ENCODE data around the gene EEF1A2.

EEF1A2 gene

DNA sequence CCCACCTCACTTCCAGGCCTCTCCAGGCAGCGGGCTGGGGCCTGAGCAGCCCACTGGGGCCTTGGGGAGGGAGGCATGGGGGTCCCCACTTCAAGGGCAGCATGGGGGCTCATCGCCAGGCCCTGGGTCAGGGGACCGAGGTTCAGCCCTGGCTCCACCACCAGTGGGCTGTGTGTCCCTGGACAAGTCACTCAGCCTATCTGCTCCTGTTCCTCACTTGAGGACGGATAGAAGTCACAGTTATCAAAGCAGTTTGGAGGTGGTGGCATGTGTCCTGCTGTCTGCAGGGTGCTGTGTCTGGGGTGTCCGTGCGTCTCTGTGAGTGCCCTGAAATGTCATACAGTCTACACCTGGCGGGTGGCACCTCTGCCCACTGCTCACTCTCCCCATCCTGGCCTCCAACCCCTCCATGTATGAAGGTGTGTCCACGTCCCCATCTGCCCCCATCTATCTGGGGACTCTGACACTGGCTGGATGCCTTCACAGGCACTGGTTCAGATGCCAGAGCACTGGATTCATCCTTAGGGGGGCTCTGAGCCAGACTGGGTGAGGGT lies 3.6 kb downstream of the EEF1A2 start:
- H3K27ac Mint-ChIP-seq, result no peak overlapping the region
- no peaks in the 10 kb centered on the region for H3K36me3 Mint-ChIP-seq
- ATAC-seq (replicated peaks), result no peak
- H3K4me1 Mint-ChIP-seq, result peaks cover 7 to 20% of the 10 kb centered on the region in 2 donors
- peaks cover 8 to 11% of the 10 kb centered on the region in 2 donors for H3K9me3 Mint-ChIP-seq
- no peak overlapping the region for H3K4me3 Mint-ChIP-seq
- peaks cover 28 to 48% of the 10 kb centered on the region in 2 donors for H3K27me3 Mint-ChIP-seq
- DNase-seq, result no peak

DNA sequence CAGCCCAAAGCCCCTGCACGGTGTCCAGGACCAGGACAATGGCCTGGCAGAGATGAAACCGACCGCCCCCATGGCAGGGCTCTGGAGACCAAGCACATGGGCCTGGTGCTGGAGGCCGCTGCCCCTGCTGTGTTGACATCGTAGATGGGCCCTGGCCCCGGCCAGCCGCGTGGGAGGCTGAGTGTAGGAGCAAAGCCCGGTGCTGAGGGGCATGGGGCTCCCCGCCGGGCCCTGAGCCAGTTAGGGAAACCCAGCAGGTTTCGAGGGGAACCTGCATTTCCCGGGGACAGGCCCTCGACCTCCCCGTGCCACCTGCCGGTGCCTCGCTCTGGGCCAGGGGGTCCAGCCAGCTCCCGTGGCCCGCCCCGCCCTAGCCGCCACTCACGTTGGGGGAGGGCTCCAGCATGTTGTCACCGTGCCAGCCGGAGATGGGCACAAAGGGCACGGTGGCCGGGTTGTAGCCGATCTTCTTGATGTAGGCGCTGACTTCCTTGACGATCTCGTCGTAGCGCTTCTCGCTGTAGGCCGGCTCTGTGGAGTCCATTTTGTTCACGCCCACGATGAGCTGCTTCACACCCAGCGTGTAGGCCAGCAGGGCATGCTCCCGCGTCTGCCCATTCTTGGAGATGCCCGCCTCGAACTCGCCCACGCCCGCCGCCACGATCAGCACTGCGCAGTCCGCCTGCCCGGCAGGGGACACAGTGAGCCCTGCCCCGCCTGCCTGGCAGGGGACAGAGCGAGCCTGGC lies 4.3 kb downstream of the EEF1A2 start:
- Mint-ChIP-seq H3K9me3 (peaks cover 8 to 11% of the 10 kb centered on the region in 2 donors), H3K27me3 (peaks cover 34 to 55% of the 10 kb centered on the region in 2 donors), H3K27ac (no peak overlapping the region), H3K36me3 (no peaks in the 10 kb centered on the region), H3K4me1 (peaks cover 7 to 20% of the 10 kb centered on the region in 2 donors), H3K4me3 (no peak overlapping the region)
- ATAC-seq (replicated peaks) (no peak), DNase-seq (no peak)

DNA sequence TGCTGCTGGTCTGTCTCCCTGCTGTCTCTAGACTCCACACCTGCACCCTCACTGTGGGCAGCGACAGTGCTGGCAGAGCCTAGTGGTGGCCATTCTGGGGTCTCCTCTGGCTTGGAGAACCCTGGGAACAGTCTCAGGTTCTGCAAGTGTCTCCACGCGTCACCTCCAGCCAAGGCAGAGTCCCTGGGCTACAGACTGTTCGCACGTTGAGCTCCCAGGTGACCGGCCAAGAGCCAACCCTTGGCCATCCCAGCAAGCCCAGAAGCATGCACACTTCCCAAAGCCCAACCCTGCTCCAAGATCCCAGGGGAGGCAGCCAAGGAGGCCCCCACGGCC lies 4.8 kb downstream of the EEF1A2 start:
- no peaks in the 10 kb centered on the region for H3K36me3 Mint-ChIP-seq
- H3K27ac Mint-ChIP-seq, result no peak overlapping the region
- ATAC-seq (replicated peaks) (no peak), DNase-seq (no peak)
- H3K9me3 Mint-ChIP-seq, result peaks cover 8 to 11% of the 10 kb centered on the region in 2 donors
- peaks cover 7 to 20% of the 10 kb centered on the region in 2 donors for H3K4me1 Mint-ChIP-seq
- peaks cover 37 to 60% of the 10 kb centered on the region in 2 donors for H3K27me3 Mint-ChIP-seq
- H3K4me3 Mint-ChIP-seq, result no peak overlapping the region

DNA sequence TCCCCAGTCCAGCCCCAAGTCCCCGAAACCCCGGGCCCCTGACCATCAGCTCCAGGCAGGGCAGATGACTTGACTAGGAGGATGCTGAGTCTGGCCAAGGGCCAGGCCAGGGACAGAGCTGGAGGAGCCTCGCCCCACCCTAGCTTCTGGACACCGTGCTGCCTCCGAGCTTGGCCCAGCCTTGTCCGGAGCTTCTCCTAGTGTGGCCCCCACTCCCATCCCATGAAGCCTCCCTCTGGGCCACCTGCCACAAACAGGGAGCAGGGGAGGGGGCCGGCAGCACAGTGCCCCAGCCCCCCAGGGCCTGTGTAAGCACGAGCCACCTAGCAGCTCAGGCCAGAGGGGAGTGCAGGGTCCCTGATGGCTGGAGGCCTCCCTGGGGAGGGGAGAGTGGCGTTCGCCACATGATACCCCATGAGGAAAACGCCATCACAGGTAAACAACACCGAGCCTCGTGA lies 5.3 kb downstream of the EEF1A2 start:
- Mint-ChIP-seq H3K36me3 (no peaks in the 10 kb centered on the region), H3K4me1 (peaks cover 7 to 20% of the 10 kb centered on the region in 2 donors), H3K27ac (no peak overlapping the region), H3K4me3 (no peak overlapping the region), H3K27me3 (peaks cover 37 to 65% of the 10 kb centered on the region in 2 donors), H3K9me3 (peaks cover 8 to 11% of the 10 kb centered on the region in 2 donors)
- DNase-seq (no peak), ATAC-seq (replicated peaks) (no peak)

DNA sequence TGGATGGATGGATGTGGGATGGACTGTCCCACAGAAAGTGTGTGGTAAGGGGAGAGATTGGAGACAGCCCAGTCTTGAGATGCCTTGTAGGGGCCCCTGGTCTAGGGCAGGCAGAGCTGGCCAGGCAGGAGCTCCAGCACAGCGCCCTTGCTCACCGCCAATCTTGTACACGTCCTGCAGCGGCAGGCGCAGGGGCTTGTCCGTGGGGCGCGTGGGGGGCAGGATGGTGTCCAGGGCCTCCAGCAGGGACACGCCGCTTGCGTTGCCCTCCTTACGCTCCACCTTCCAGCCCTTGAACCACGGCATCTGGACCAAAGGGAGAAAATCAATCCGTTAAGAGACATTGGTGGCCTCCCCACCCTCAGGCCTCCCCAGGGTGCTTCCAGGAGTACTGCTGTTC lies 5.9 kb downstream of the EEF1A2 start:
- H3K4me3 Mint-ChIP-seq, result no peak overlapping the region
- H3K36me3 Mint-ChIP-seq, result no peaks in the 10 kb centered on the region
- H3K9me3 Mint-ChIP-seq, result peaks cover 8 to 11% of the 10 kb centered on the region in 2 donors
- H3K4me1 Mint-ChIP-seq, result peaks cover 7 to 17% of the 10 kb centered on the region in 2 donors
- DNase-seq (no peak), ATAC-seq (replicated peaks) (no peak)
- H3K27me3 Mint-ChIP-seq, result peaks cover 37 to 60% of the 10 kb centered on the region in 2 donors
- H3K27ac Mint-ChIP-seq, result no peak overlapping the region

DNA sequence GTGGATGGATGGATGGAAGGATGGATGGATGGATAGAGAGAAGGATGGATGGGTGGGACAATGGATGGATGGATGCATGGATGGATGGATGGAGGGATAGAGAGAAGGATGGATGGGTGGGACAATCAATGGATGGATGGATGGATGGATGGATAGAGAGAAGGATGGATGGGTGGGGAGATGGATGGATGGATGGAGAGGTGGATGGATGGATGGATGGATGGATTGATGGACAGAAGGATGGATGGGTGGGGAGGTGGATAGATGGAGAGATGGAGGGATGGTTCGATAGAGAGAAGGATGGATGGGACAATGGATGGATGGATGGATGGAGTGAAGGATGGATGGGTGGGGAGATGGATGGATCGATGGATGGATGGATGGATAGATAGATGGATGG lies 6.4 kb downstream of the EEF1A2 start:
- no peak for DNase-seq
- peaks cover 37 to 58% of the 10 kb centered on the region in 2 donors for H3K27me3 Mint-ChIP-seq
- H3K4me1 Mint-ChIP-seq, result peaks cover 7 to 13% of the 10 kb centered on the region in 2 donors
- no peaks in the 10 kb centered on the region for H3K36me3 Mint-ChIP-seq
- H3K4me3 Mint-ChIP-seq, result no peak overlapping the region
- no peak overlapping the region for H3K27ac Mint-ChIP-seq
- no peak for ATAC-seq (replicated peaks)
- H3K9me3 Mint-ChIP-seq, result peaks cover 8 to 11% of the 10 kb centered on the region in 2 donors

DNA sequence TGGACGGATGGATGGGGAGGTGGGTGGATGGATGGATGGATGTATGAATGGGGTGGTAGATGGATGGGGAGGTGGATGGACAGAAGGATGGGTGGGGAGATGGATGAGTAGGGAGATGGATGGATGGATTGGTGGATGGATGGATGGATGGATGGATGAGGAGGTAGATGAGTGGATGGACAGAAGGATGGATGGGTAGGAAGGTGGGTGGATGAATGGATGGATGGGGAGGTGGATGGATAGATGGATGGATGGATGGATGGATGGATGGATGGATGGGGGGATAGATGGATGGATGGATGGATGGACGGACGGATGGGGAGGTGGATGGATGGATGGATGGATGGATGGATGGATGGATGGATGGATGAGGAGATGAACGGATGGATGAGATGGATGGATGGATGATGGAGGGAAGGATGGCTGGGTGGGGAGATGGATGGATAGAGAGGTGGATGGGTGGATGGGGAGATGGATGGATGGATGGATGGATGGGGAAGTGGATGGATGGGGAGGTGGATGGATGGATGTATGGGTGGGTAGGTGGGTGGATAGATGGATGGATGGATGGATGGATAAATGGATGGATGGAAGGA lies 7.2 kb downstream of the EEF1A2 start:
- H3K4me1 Mint-ChIP-seq, result peaks cover 5 to 6% of the 10 kb centered on the region in 2 donors
- DNase-seq, result no peak
- peaks cover 8 to 11% of the 10 kb centered on the region in 2 donors for H3K9me3 Mint-ChIP-seq
- no peaks in the 10 kb centered on the region for H3K36me3 Mint-ChIP-seq
- no peak overlapping the region for H3K4me3 Mint-ChIP-seq
- H3K27ac Mint-ChIP-seq, result no peak overlapping the region
- ATAC-seq (replicated peaks), result no peak
- H3K27me3 Mint-ChIP-seq, result peaks cover 36 to 56% of the 10 kb centered on the region in 2 donors

DNA sequence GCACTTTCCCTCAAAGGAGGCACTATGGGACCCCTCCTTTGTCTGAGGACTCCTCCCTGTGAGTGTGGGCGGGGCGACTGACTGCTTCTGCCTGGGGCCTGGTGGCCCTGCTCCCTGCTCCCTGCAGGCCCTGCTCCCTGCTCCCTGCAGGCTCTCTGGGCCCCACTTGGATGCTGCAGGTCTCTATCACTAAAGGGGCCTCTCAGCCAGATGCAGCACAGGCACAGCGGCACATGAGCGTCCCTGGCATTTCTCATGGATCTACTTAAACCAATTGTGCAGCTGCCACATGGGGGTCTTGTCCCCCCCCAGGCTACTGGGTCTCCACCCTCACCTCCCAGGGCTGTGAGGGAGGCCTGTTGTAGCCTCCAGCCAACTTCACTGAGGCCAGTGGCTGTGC lies 7.8 kb downstream of the EEF1A2 start:
- Mint-ChIP-seq H3K36me3 (peaks cover 0 to 3% of the 10 kb centered on the region in 2 donors), H3K9me3 (peaks cover 8 to 14% of the 10 kb centered on the region in 2 donors), H3K4me1 (peaks cover 0 to under 1% of the 10 kb centered on the region in 2 donors), H3K4me3 (no peak overlapping the region), H3K27ac (no peak overlapping the region), H3K27me3 (peaks cover 38 to 54% of the 10 kb centered on the region in 2 donors)
- DNase-seq (no peak), ATAC-seq (replicated peaks) (no peak)

DNA sequence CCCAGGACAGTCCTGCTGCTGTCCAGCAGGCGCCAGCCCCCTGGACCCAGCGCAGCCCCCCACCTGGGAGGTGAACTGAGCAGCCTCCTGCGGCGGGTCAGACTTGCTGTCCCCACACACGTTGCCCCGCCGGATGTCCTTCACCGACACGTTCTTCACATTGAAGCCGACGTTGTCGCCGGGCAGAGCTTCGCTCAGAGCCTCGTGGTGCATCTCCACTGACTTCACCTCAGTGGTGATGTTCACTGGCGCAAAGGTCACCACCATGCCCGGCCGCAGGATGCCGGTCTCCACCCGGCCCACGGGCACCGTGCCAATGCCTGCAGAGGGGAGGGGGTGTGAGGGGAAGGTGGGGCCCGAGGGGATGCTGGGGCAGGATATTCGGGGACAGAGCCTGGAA lies 8.5 kb downstream of the EEF1A2 start:
- Mint-ChIP-seq H3K27me3 (peaks cover 42 to 53% of the 10 kb centered on the region in 2 donors), H3K4me3 (no peak overlapping the region), H3K9me3 (peaks cover 8 to 14% of the 10 kb centered on the region in 2 donors), H3K27ac (no peak overlapping the region), H3K4me1 (no peaks in the 10 kb centered on the region), H3K36me3 (peaks cover 0 to 3% of the 10 kb centered on the region in 2 donors)
- DNase-seq (no peak), ATAC-seq (replicated peaks) (no peak)

DNA sequence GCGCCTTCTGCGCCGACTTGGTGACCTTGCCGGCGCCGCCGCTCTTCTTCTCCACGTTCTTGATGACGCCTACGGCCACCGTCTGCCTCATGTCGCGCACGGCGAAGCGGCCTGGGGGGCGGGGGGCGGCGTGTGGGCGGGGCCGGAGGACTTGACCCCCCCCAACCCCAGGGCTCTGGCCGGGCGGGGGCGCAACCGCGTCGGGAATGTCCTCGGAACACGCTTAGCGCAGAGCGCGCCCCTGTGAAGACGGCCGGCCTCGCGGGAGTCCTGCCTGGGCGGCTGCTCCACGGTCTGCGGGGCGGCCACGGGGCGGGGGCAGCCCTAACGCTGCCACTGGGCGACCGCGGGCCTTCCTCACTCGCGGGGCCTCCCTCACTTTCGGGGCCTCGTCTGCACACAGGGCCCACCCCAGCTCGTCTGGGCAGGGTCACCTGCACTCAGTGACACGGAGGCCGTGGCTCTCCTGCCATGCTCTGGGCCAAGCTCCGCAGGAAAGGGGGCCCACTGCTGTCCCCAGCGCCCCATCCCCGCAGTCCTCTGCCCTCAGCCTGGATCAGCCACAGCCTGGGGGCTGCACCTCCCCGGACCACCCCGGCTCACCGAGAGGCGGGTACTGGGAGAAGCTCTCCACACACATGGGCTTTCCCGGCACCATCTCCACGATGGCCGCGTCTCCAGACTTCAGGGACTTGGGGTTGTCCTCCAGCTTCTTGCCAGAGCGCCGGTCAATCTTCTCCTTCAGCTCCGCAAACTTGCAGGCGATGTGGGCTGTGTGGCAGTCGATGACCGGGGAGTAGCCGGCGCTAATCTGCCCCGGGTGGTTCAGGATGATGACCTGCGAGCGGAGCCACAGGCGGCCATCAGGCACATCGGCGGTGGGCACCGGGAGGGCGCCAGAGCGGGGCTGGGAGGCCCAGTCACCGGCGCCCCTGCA lies 10.3 kb downstream of the EEF1A2 start:
- peak overlapping the region; percentile 85 for H3K27ac Mint-ChIP-seq
- peak in 1 of 2 donors; percentile 25 for ATAC-seq (replicated peaks)
- H3K27me3 Mint-ChIP-seq, result peaks cover 45 to 53% of the 10 kb centered on the region in 2 donors
- H3K4me3 Mint-ChIP-seq, result no peak overlapping the region
- H3K36me3 Mint-ChIP-seq, result peaks cover 0 to 3% of the 10 kb centered on the region in 2 donors
- no peak for DNase-seq
- H3K4me1 Mint-ChIP-seq, result no peaks in the 10 kb centered on the region
- H3K9me3 Mint-ChIP-seq, result peaks cover 8 to 14% of the 10 kb centered on the region in 2 donors

DNA sequence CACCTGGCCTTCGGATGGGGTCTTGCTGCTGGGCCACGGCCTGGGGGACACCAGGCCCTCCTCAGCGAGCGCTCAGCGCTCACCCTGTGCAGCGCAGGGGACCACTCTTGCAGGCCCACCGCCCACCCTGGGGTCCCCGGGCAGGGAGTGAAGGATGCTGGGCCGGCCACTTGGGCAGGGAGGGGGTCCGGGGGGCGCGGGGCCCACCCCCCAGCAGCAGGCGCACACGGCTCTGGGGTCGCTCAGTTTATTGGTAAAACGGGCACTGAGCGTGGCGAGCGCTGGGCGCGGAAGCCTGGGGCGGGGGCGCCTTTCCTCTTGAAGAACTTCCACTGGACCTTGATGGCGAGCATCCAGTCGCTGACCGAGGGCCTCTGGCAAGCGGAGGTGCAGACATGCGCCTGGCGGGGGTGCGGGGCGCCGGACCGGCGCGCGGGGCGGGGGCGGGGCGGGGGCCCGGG lies 11.1 kb downstream of the EEF1A2 start:
- Mint-ChIP-seq H3K36me3 (peaks cover 0 to 3% of the 10 kb centered on the region in 2 donors), H3K4me1 (peaks cover 0 to 2% of the 10 kb centered on the region in 2 donors), H3K9me3 (peaks cover 8 to 14% of the 10 kb centered on the region in 2 donors), H3K27me3 (peaks cover 44 to 61% of the 10 kb centered on the region in 2 donors), H3K4me3 (no peak overlapping the region), H3K27ac (no peak overlapping the region)
- no peak for ATAC-seq (replicated peaks)
- no peak for DNase-seq

DNA sequence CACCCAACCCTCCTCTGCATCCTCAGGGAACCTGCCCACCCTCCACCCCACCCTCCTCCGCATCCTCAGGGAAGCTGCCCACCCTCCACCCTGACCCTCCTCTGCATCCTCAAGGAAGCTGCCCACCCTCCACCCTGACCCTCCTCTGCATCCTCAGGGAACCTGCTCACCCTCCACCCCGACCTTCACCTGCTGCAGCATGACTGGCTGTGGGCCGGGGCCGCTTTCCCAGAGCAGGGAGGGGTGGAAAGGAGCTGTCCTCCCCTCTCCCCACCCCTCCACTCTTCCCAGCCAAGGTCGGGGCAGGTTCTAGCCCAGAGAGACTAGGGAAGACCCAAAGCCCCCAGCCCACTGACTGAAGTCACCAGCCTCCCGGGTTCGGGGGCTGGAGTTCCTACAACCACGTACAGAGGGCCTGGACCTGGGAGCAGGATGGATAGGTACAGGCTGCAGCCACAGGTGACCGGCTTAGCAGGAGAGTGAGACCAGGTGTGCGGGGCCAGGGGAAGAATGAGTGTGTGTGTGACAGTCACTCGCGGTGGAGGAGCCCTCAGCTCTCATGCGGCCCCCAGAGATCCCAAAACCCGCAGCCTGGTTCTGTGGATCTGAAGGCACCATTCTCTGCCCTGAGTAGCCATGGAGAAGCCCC lies 11.6 kb downstream of the EEF1A2 start:
- no peak overlapping the region for H3K27ac Mint-ChIP-seq
- H3K27me3 Mint-ChIP-seq, result peaks cover 46 to 66% of the 10 kb centered on the region in 2 donors
- DNase-seq, result no peak
- peaks cover 2 to 11% of the 10 kb centered on the region in 2 donors for H3K9me3 Mint-ChIP-seq
- ATAC-seq (replicated peaks), result no peak
- peaks cover 0 to 3% of the 10 kb centered on the region in 2 donors for H3K4me1 Mint-ChIP-seq
- H3K36me3 Mint-ChIP-seq, result peaks cover 0 to 3% of the 10 kb centered on the region in 2 donors
- H3K4me3 Mint-ChIP-seq, result no peak overlapping the region

DNA sequence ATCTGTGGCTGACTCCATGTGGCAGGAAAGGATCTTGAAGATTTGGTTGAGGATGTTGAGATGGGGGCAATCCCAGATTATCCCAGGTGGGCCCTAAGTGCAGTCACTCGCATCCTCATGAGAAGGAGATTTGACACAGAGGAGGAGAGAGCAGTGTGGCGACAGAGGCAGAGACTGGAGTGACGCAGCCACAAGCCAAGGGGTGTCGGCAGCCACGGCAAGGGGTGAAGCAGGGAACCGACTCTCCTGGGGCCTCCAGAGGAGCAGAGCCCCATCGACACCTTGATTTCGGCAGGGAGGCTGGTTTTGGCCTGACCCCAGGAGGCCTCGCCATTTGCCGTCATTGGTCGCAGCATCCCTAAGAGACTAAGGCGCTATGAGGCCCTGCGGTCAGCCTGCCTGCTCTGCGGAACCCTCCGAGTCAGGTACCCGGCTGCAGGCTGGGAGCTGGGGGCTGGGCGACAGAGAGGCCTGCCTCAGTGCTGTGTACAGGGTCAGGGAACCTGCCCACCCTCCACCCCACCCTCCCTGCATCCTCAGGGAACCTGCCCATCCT lies 12.5 kb downstream of the EEF1A2 start:
- ATAC-seq (replicated peaks) (no peak), DNase-seq (no peak)
- H3K4me3 Mint-ChIP-seq, result no peak overlapping the region
- peaks cover 0 to 3% of the 10 kb centered on the region in 2 donors for H3K4me1 Mint-ChIP-seq
- peaks cover 0 to 4% of the 10 kb centered on the region in 2 donors for H3K9me3 Mint-ChIP-seq
- H3K27ac Mint-ChIP-seq, result no peak overlapping the region
- peaks cover 44 to 67% of the 10 kb centered on the region in 2 donors for H3K27me3 Mint-ChIP-seq
- peaks cover 0 to 3% of the 10 kb centered on the region in 2 donors for H3K36me3 Mint-ChIP-seq

Measured in stimulated activated naive B cell treated with anti-CD40 and anti-IgM and Interleukin-4, amounts not matched to agents 10 μg/mL and 1 μg/mL and 100 μg/mL, for 72 hours (primary cell).